Skeletal muscle tissue (tissue), 4 donors: ENCODE data around the gene MKKS. TPM values are rescaled to one million over a fixed set of nuclear protein-coding genes. Genes with fewer than 3 reads are reported as not detected.

Experiments
- H3K27ac ChIP-seq: one replicate; pipeline ENCODE4 v1.7.0; 2013; ENCODE audit warnings: mild to moderate bottlenecking, low read depth, low read length, inconsistent platforms
- H3K27me3 ChIP-seq, 3 donors: one replicate each; pipeline ENCODE4 v1.7.0; 2013; ENCODE audit warnings: low read length in 3 of 3; ENCODE audit not compliant: control insufficient read depth in 3 of 3, insufficient read depth in 3 of 3
- H3K36me3 ChIP-seq, 3 donors: one replicate each; pipeline ENCODE4 v1.7.0; 2013; ENCODE audit warnings: low read length in 3 of 3; ENCODE audit not compliant: control insufficient read depth in 3 of 3, insufficient read depth in 3 of 3
- H3K4me1 ChIP-seq, 3 donors: one replicate each; pipeline ENCODE4 v1.7.0; 2013; ENCODE audit warnings: low read length in 3 of 3, mild to moderate bottlenecking in 3 of 3; ENCODE audit not compliant: control insufficient read depth in 3 of 3, insufficient read depth in 3 of 3
- H3K4me3 ChIP-seq, 3 donors: one replicate each; pipeline ENCODE4 v1.7.0; 2013; ENCODE audit warnings: low read length in 3 of 3
- H3K9ac ChIP-seq, 3 donors: one replicate each; pipeline ENCODE4 v1.7.0; 2013; ENCODE audit warnings: low read length in 3 of 3, mild to moderate bottlenecking in 3 of 3, moderate library complexity in 2 of 3, low read depth in 1 of 3
- H3K9me3 ChIP-seq, 3 donors: one replicate each; pipeline ENCODE4 v1.7.0; 2013; ENCODE audit warnings: low read length in 3 of 3; ENCODE audit not compliant: control insufficient read depth in 3 of 3
- total RNA-seq: library from RNA; depleted of rRNA; stranded (reverse); fragments of >200 nt; gene quantifications from one replicate; pipeline ENCODE4 v1.2.3, GENCODE V29; 2014
- donor health status: Osteomylitis.

MKKS gene
- total RNA-seq, 1 donor from 2014 or later: 4.2 TPM

GRCh38 chr20:10434832-10435812 lies 1.1 kb upstream of the MKKS start, which contains the start of gene SLX4IP:
Gene SLX4IP, plus strand, starts transcription at chr20:10435305. Its CDS starts 22,900 bp downstream, at chr20:10458205.
- H3K9ac ChIP-seq: peak within 1 kb of the TSS; percentile 87 to 96 (median 92)
- H3K4me1 ChIP-seq: peaks cover 11 to 24% (median 24%) of the 10 kb centered on the region in 3 donors
- no peaks in the 10 kb centered on the region for H3K27me3 ChIP-seq
- H3K9me3 ChIP-seq: no peaks in the 10 kb centered on the region
- peak within 1 kb of the TSS; percentile 91 for H3K27ac ChIP-seq
- peaks cover 0 to 3% (median 0%) of the 10 kb centered on the region in 3 donors for H3K36me3 ChIP-seq
- peak within 1 kb of the TSS; percentile 87 to 93 (median 91) for H3K4me3 ChIP-seq

- H3K4me3 ChIP-seq: peak overlapping the region; percentile 87 to 93 (median 91)
- peaks cover 0 to 3% (median 0%) of the 10 kb centered on the region in 3 donors for H3K36me3 ChIP-seq
- no peaks in the 10 kb centered on the region for H3K27me3 ChIP-seq
- peak overlapping the region; percentile 87 to 96 (median 92) for H3K9ac ChIP-seq
- no peaks in the 10 kb centered on the region for H3K9me3 ChIP-seq
- peaks cover 11 to 27% (median 24%) of the 10 kb centered on the region in 3 donors for H3K4me1 ChIP-seq
- H3K27ac ChIP-seq: peak overlapping the region; percentile 91
Observed at GRCh38 chr20:10434467-10434831, 427 bp upstream of the MKKS start.

- no peaks in the 10 kb centered on the region for H3K27me3 ChIP-seq
- H3K9me3 ChIP-seq: no peaks in the 10 kb centered on the region
- H3K4me1 ChIP-seq: peaks cover 11 to 27% (median 24%) of the 10 kb centered on the region in 3 donors
- H3K36me3 ChIP-seq: peaks cover 0 to 3% (median 0%) of the 10 kb centered on the region in 3 donors
- H3K4me3 ChIP-seq: peak overlapping the region; percentile 87 to 93 (median 91)
- H3K9ac ChIP-seq: peak overlapping the region; percentile 87 to 96 (median 92)
- no peak overlapping the region for H3K27ac ChIP-seq
Observed at GRCh38 chr20:10433014-10433622, 904 bp downstream of the MKKS start.

- H3K27ac ChIP-seq: no peak overlapping the region
- no peaks in the 10 kb centered on the region for H3K27me3 ChIP-seq
- H3K4me1 ChIP-seq: peaks cover 12 to 27% (median 24%) of the 10 kb centered on the region in 3 donors
- H3K9me3 ChIP-seq: no peaks in the 10 kb centered on the region
- H3K4me3 ChIP-seq: no peak overlapping the region
- peaks cover 0 to 3% (median 0%) of the 10 kb centered on the region in 3 donors for H3K36me3 ChIP-seq
- no peak overlapping the region for H3K9ac ChIP-seq
Observed at GRCh38 chr20:10432079-10432478, 1.9 kb downstream of the MKKS start.

GRCh38 chr20:10430704-10431103 lies 3.3 kb downstream of the MKKS start:
- Histone ChIP-seq H3K9me3 (no peaks in the 10 kb centered on the region), H3K36me3 (peaks cover 0 to 3% (median 0%) of the 10 kb centered on the region in 3 donors), H3K27ac (no peak overlapping the region), H3K27me3 (no peaks in the 10 kb centered on the region), H3K4me3 (no peak overlapping the region), H3K9ac (no peak overlapping the region), H3K4me1 (peaks cover 17 to 34% (median 29%) of the 10 kb centered on the region in 3 donors)

GRCh38 chr20:10430000-10430466 lies 4.0 kb downstream of the MKKS start:
- H3K36me3 ChIP-seq: peaks cover 0 to 3% (median 0%) of the 10 kb centered on the region in 3 donors
- H3K27me3 ChIP-seq: no peaks in the 10 kb centered on the region
- no peaks in the 10 kb centered on the region for H3K9me3 ChIP-seq
- H3K9ac ChIP-seq: no peak overlapping the region
- H3K4me1 ChIP-seq: peaks cover 17 to 29% (median 25%) of the 10 kb centered on the region in 3 donors
- H3K27ac ChIP-seq: no peak overlapping the region
- no peak overlapping the region for H3K4me3 ChIP-seq

GRCh38 chr20:10429443-10429981 lies 4.5 kb downstream of the MKKS start:
- H3K36me3 ChIP-seq: peaks cover 0 to 3% (median 0%) of the 10 kb centered on the region in 3 donors
- no peak overlapping the region for H3K9ac ChIP-seq
- no peak overlapping the region for H3K4me3 ChIP-seq
- H3K27me3 ChIP-seq: no peaks in the 10 kb centered on the region
- H3K27ac ChIP-seq: no peak overlapping the region
- H3K4me1 ChIP-seq: peaks cover 17 to 29% (median 25%) of the 10 kb centered on the region in 3 donors
- no peaks in the 10 kb centered on the region for H3K9me3 ChIP-seq

- peaks cover 14 to 22% (median 22%) of the 10 kb centered on the region in 3 donors for H3K4me1 ChIP-seq
- H3K27me3 ChIP-seq: no peaks in the 10 kb centered on the region
- H3K36me3 ChIP-seq: peaks cover 0 to 3% (median 0%) of the 10 kb centered on the region in 3 donors
Observed at GRCh38 chr20:10428008-10428407, 6.0 kb downstream of the MKKS start.

GRCh38 chr20:10427060-10427692 lies 6.8 kb downstream of the MKKS start:
- Histone ChIP-seq H3K9ac (no peak overlapping the region), H3K27me3 (no peaks in the 10 kb centered on the region), H3K4me3 (no peak overlapping the region), H3K36me3 (peaks cover 0 to 3% (median 0%) of the 10 kb centered on the region in 3 donors), H3K9me3 (no peaks in the 10 kb centered on the region), H3K4me1 (peaks cover 12 to 17% (median 15%) of the 10 kb centered on the region in 3 donors), H3K27ac (no peak overlapping the region)

More at GRCh38 chr20:10428008-10428407, 6.0 kb downstream of the MKKS start:
- no peak overlapping the region for H3K27ac ChIP-seq
- no peak overlapping the region for H3K9ac ChIP-seq
- no peak overlapping the region for H3K4me3 ChIP-seq
- no peaks in the 10 kb centered on the region for H3K9me3 ChIP-seq
